Osteoblast (primary cell): Measurements from ENCODE around the gene PSMD2. TPM values are rescaled to one million over a fixed set of nuclear protein-coding genes. Genes with fewer than 3 reads are reported as not detected.
A peak's percentile ranks its signal among the peaks of the same experiment; 100 is the strongest.

Experiments
- DNase-seq: peaks from one replicate; pipeline ENCODE4 v3.0.0; 2011; ENCODE audit warnings: low spot score, mixed read lengths; ENCODE audit not compliant: insufficient read length; ENCODE audit errors: missing footprints
- H2AFZ ChIP-seq: 2 replicates; pipeline ENCODE4 v1.6.0; 2011; ENCODE audit warnings: mild to moderate bottlenecking, low read length
- H3K27ac ChIP-seq: 2 replicates; pipeline ENCODE4 v1.5.1; 2011; ENCODE audit warnings: mild to moderate bottlenecking, low read depth, low read length, moderate library complexity
- H3K27me3 ChIP-seq: 2 replicates; pipeline ENCODE4 v1.6.0; 2012; ENCODE audit warnings: mild to moderate bottlenecking, control low read depth, inconsistent platforms, low read length, moderate library complexity; ENCODE audit not compliant: insufficient read depth
- H3K36me3 ChIP-seq: 2 replicates; pipeline ENCODE4 v1.5.1; 2011; ENCODE audit warnings: mild to moderate bottlenecking, low read length, control low read depth, moderate library complexity; ENCODE audit not compliant: insufficient read depth
- H3K4me1 ChIP-seq: 2 replicates; pipeline ENCODE4 v1.5.1; 2011; ENCODE audit warnings: mild to moderate bottlenecking, low read length, control low read depth, moderate library complexity; ENCODE audit not compliant: insufficient read depth
- H3K4me2 ChIP-seq: 2 replicates; pipeline ENCODE4 v1.6.0; 2011; ENCODE audit warnings: mild to moderate bottlenecking, low read length; ENCODE audit not compliant: insufficient read depth
- H3K4me3 ChIP-seq: fragments of 200-600 bp; sonication (generic); 3 replicates; pipeline ENCODE4 v1.5.1; 2012; ENCODE audit warnings: mild to moderate bottlenecking, low read length, inconsistent platforms; ENCODE audit not compliant: insufficient read depth
- H3K79me2 ChIP-seq: 2 replicates; pipeline ENCODE4 v1.6.0; 2012; ENCODE audit warnings: mild to moderate bottlenecking, low read length, control low read depth, inconsistent platforms; ENCODE audit not compliant: insufficient read depth
- H3K9me3 ChIP-seq: 2 replicates; pipeline ENCODE4 v1.5.1; 2011; ENCODE audit warnings: low read depth, low read length, control low read depth
- H4K20me1 ChIP-seq: 2 replicates; pipeline ENCODE4 v1.6.0; 2012; ENCODE audit warnings: mild to moderate bottlenecking, low read length, control low read depth; ENCODE audit not compliant: insufficient read depth
- CTCF ChIP-seq: IDR thresholded peaks from 2 replicates; pipeline ENCODE4 v1.5.1; 2011; ENCODE audit warnings: mild to moderate bottlenecking, low read depth, low read length, moderate library complexity; ENCODE audit errors: extremely low read depth
- total RNA-seq: library from RNA; depleted of rRNA; stranded (reverse); fragments of >200 nt; gene quantifications from 2 replicates; pipeline ENCODE4 v1.2.3, GENCODE V29; 2012

PSMD2 gene
- total RNA-seq, 1 donor: 301 TPM

GRCh38 chr3:184314363-184314699 is 15.3 kb downstream of the PSMD2 start, which contains the start of gene EIF4G1:
EIF4G1 (plus strand) TSS chr3:184314606; CDS start chr3:184315797, 1,191 bp downstream.
- TF ChIP-seq CTCF: no peak
- H3K36me3 ChIP-seq: peaks cover 30% of the 10 kb centered on the region
- peak within 1 kb of the TSS; percentile 98 for H3K4me2 ChIP-seq
- H3K4me3 ChIP-seq: peak within 1 kb of the TSS; percentile 97
- H3K9me3 ChIP-seq: no peaks in the 10 kb centered on the region
- peak within 1 kb of the TSS; percentile 48 for H2AFZ ChIP-seq
- peaks cover 39% of the 10 kb centered on the region for H4K20me1 ChIP-seq
- H3K27me3 ChIP-seq: no peaks in the 10 kb centered on the region
- peak within 1 kb of the TSS; percentile 90 for H3K27ac ChIP-seq
- DNase-seq: peak; percentile 99
- H3K4me1 ChIP-seq: peaks cover 23% of the 10 kb centered on the region
- peaks cover 46% of the 10 kb centered on the region for H3K79me2 ChIP-seq

- peak overlapping the region; percentile 90 for H3K27ac ChIP-seq
- peak; percentile 97 for DNase-seq
- H3K4me2 ChIP-seq: peak overlapping the region; percentile 98
- peak overlapping the region; percentile 97 for H3K4me3 ChIP-seq
- no peak for TF ChIP-seq CTCF
- peaks cover 30% of the 10 kb centered on the region for H3K36me3 ChIP-seq
- no peaks in the 10 kb centered on the region for H3K9me3 ChIP-seq
- peaks cover 44% of the 10 kb centered on the region for H4K20me1 ChIP-seq
- no peaks in the 10 kb centered on the region for H3K27me3 ChIP-seq
- H3K79me2 ChIP-seq: peaks cover 47% of the 10 kb centered on the region
- H3K4me1 ChIP-seq: peaks cover 29% of the 10 kb centered on the region
- no peak overlapping the region for H2AFZ ChIP-seq
Measured at GRCh38 chr3:184314700-184315542, 15.9 kb downstream of the PSMD2 start.

GRCh38 chr3:184315543-184315867 is 16.5 kb downstream of the PSMD2 start:
- Histone ChIP-seq H3K9me3 (no peaks in the 10 kb centered on the region), H3K4me1 (peaks cover 34% of the 10 kb centered on the region), H3K4me3 (peak overlapping the region; percentile 97), H3K27ac (peak overlapping the region; percentile 90), H3K79me2 (peaks cover 52% of the 10 kb centered on the region), H3K27me3 (no peaks in the 10 kb centered on the region), H2AFZ (no peak overlapping the region), H3K4me2 (peak overlapping the region; percentile 98), H3K36me3 (peaks cover 32% of the 10 kb centered on the region), H4K20me1 (peaks cover 49% of the 10 kb centered on the region)
- no peak for TF ChIP-seq CTCF
- DNase-seq: peak; percentile 71

GRCh38 chr3:184315871-184316661 is 17.0 kb downstream of the PSMD2 start:
- Histone ChIP-seq H4K20me1 (peaks cover 54% of the 10 kb centered on the region), H3K27ac (peak overlapping the region; percentile 68), H3K79me2 (peaks cover 57% of the 10 kb centered on the region), H2AFZ (no peak overlapping the region), H3K4me3 (peak overlapping the region; percentile 97), H3K9me3 (no peaks in the 10 kb centered on the region), H3K4me1 (peaks cover 38% of the 10 kb centered on the region), H3K27me3 (no peaks in the 10 kb centered on the region), H3K4me2 (peak overlapping the region; percentile 98), H3K36me3 (peaks cover 37% of the 10 kb centered on the region)
- no peak for TF ChIP-seq CTCF
- DNase-seq: peak; percentile 85
